Fibroblast of skin of left quadriceps (primary cell): ENCODE data around the gene H2AZ2.

ENCODE experiments used
- DNase-seq, 2 experiments: peaks; one replicate each; pipeline ENCODE4 v3.0.0-alpha.2; 2013; ENCODE audit warnings: low read depth in 2 of 2

The H2AZ2 gene

DNA sequence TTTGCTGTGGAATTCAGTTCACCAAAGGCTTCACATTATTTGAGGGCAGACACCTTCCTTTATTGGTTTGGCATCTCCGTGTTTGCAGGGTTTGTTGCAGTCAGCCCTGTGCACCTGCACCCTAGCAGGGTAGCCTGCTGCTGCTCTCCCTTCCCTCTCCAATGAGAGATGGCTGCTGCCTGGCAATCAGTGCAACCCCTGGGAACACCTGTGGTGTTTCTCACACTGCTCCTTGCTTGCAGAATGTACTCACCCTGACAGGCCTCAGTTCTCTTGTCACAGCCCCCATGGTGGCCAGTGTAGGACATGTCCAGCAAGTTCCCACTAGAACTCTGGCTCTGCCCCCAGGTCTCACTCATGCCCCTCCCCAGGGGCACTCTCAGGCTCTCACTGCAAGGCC lies 63.5 kb downstream of the H2AZ2 start:
- DNase-seq: no peak

DNA sequence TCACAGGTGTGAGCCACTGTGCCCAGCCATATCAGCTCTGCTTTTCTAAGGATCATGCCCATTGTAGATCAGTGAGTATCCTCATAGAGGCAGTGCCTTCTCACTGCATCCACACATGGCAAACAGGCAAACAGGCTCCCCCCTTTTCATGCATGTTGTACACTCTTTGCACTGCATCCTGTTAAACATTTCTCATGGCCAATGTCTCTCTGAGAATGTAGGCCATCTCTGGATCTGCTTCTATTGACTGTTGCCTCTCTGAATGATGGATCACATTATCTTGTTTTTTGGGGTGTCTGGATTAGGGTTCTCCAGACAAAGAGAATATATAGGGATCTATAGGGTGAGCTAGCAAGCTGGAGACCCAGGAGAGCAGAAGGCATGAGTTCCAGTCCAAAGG lies 64.5 kb downstream of the H2AZ2 start:
- DNase-seq: no peak

DNA sequence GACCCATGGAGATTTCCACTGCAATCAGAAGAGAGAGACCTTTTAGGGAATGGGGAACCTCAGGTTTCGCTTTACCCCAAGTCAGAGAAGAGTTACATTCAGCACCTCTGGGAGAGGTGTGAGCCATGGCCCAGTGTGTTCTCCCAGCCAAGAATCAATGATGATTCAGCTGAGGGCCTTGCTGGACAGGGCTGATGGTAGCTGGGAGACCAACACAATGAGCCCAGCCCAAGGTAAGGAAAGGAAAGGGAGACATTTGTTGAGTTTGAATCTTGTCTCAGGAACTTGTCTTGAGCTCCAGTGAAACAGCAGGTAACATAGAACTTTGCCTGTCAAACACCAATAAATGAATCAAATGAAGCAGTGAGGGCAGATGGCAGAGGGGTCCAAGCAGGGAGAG lies 65.4 kb downstream of the H2AZ2 start:
- no peak for DNase-seq
